NCI-H1105 (cell line): ENCODE data around the gene CDK12.
A peak's percentile ranks its signal among the peaks of the same experiment; 100 is the strongest.
"Not testable (repeated sequence)": the region's sequence is repeated elsewhere in the genome, so short reads cannot be mapped to it uniquely, and the experiment has no call there.

Experiments
- DNase-seq: peaks from one replicate; lab custom pipeline; 2025; lab: John Stamatoyannopoulos, UW

Gene CDK12

GRCh38 chr17:39507511-39507910 is 46.2 kb downstream of the CDK12 start:
- no peak for DNase-seq

GRCh38 chr17:39508987-39509386 is 47.7 kb downstream of the CDK12 start:
- DNase-seq: no peak

GRCh38 chr17:39513309-39513708 is 52.0 kb downstream of the CDK12 start:
- no peak for DNase-seq

- DNase-seq: no peak
These were observed 52.6 kb downstream of the CDK12 start for GRCh38 chr17:39513915-39514314.

- no peak for DNase-seq
These were observed 55.9 kb downstream of the CDK12 start for GRCh38 chr17:39517224-39517623.

GRCh38 chr17:39525801-39526506 is 64.7 kb downstream of the CDK12 start:
- DNase-seq: no peak

GRCh38 chr17:39527220-39527813 is 66.0 kb downstream of the CDK12 start:
- no peak for DNase-seq

GRCh38 chr17:39529455-39529854 is 68.2 kb downstream of the CDK12 start:
- DNase-seq: no peak

- no peak for DNase-seq
These were observed 69.2 kb downstream of the CDK12 start for GRCh38 chr17:39530513-39530912.

- no peak for DNase-seq
These were observed 70.0 kb downstream of the CDK12 start for GRCh38 chr17:39531252-39531651.

GRCh38 chr17:39533891-39534290 is 72.6 kb downstream of the CDK12 start:
- DNase-seq: no peak

- DNase-seq: no peak
These were observed 73.6 kb downstream of the CDK12 start for GRCh38 chr17:39534768-39535405.

GRCh38 chr17:39536468-39536867 is 75.2 kb downstream of the CDK12 start:
- no peak for DNase-seq

- not testable (repeated sequence) for DNase-seq
These were observed 76.1 kb downstream of the CDK12 start for GRCh38 chr17:39537364-39537763.

GRCh38 chr17:39538866-39539265 is 77.6 kb downstream of the CDK12 start:
- no peak for DNase-seq

GRCh38 chr17:39540611-39541010 is 79.3 kb downstream of the CDK12 start:
- DNase-seq: no peak

GRCh38 chr17:39541652-39542051 is 80.4 kb downstream of the CDK12 start:
- no peak for DNase-seq

- DNase-seq: no peak
These were observed 81.9 kb downstream of the CDK12 start for GRCh38 chr17:39543176-39543575.

GRCh38 chr17:39543664-39544063 is 82.4 kb downstream of the CDK12 start:
- DNase-seq: no peak

GRCh38 chr17:39544361-39544760 is 83.1 kb downstream of the CDK12 start:
- DNase-seq: not testable (repeated sequence)

- DNase-seq: peak; percentile 3
These were observed 86.6 kb downstream of the CDK12 start for GRCh38 chr17:39547713-39548478.

- DNase-seq: no peak
These were observed 87.4 kb downstream of the CDK12 start for GRCh38 chr17:39548494-39549225.
